Suppressor macrophage treated with lipopolysaccharide for 1 hour (primary cell): ENCODE results near the gene TAMM41.
A peak's percentile ranks its signal among the peaks of the same experiment; 100 is the strongest.
"Not testable (repeated sequence)": the region's sequence is repeated elsewhere in the genome, so short reads cannot be mapped to it uniquely, and the experiment has no call there.

Source experiments
- DNase-seq, 3 donors: peaks; one replicate each; pipeline ENCODE4 v3.0.0-alpha.2; 2020 to 2022

TAMM41 gene

GRCh38 chr3:11764931-11765363, 81.7 kb downstream of the TAMM41 start:
- peak in 1 of 3 donors; percentile 2 for DNase-seq

GRCh38 chr3:11759996-11760395, 86.7 kb downstream of the TAMM41 start:
- DNase-seq = no peak

- DNase-seq = no peak
Observed at GRCh38 chr3:11757929-11758328, 88.8 kb downstream of the TAMM41 start.

- peak in 2 of 3 donors; percentile 24 to 27 for DNase-seq
Observed at GRCh38 chr3:11757441-11757875, 89.2 kb downstream of the TAMM41 start.

GRCh38 chr3:11755276-11755675, 91.4 kb downstream of the TAMM41 start:
- DNase-seq = no peak

GRCh38 chr3:11752254-11752653, 94.4 kb downstream of the TAMM41 start:
- DNase-seq = not testable (repeated sequence)

GRCh38 chr3:11748306-11748705, 98.4 kb downstream of the TAMM41 start:
- not testable (repeated sequence) for DNase-seq
